Fibroblast of the conjunctiva (primary cell): ENCODE results near the gene CACNA2D4.
"Not testable (repeated sequence)": the region's sequence is repeated elsewhere in the genome, so short reads cannot be mapped to it uniquely, and the experiment has no call there.

Experiments used
- DNase-seq: peaks from one replicate; pipeline ENCODE4 v3.0.0-alpha.2; 2010; ENCODE audit warnings: low read depth

CACNA2D4 gene, protein sequence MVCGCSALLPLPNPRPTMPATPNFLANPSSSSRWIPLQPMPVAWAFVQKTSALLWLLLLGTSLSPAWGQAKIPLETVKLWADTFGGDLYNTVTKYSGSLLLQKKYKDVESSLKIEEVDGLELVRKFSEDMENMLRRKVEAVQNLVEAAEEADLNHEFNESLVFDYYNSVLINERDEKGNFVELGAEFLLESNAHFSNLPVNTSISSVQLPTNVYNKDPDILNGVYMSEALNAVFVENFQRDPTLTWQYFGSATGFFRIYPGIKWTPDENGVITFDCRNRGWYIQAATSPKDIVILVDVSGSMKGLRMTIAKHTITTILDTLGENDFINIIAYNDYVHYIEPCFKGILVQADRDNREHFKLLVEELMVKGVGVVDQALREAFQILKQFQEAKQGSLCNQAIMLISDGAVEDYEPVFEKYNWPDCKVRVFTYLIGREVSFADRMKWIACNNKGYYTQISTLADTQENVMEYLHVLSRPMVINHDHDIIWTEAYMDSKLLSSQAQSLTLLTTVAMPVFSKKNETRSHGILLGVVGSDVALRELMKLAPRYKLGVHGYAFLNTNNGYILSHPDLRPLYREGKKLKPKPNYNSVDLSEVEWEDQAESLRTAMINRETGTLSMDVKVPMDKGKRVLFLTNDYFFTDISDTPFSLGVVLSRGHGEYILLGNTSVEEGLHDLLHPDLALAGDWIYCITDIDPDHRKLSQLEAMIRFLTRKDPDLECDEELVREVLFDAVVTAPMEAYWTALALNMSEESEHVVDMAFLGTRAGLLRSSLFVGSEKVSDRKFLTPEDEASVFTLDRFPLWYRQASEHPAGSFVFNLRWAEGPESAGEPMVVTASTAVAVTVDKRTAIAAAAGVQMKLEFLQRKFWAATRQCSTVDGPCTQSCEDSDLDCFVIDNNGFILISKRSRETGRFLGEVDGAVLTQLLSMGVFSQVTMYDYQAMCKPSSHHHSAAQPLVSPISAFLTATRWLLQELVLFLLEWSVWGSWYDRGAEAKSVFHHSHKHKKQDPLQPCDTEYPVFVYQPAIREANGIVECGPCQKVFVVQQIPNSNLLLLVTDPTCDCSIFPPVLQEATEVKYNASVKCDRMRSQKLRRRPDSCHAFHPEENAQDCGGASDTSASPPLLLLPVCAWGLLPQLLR

GRCh38 chr12:1918081-1918883, at the start of gene CACNA2D4:
Gene CACNA2D4, minus strand, starts transcription at chr12:1918652. Its CDS starts 179 bp downstream, at chr12:1918473.
- no peak for DNase-seq

DNA sequence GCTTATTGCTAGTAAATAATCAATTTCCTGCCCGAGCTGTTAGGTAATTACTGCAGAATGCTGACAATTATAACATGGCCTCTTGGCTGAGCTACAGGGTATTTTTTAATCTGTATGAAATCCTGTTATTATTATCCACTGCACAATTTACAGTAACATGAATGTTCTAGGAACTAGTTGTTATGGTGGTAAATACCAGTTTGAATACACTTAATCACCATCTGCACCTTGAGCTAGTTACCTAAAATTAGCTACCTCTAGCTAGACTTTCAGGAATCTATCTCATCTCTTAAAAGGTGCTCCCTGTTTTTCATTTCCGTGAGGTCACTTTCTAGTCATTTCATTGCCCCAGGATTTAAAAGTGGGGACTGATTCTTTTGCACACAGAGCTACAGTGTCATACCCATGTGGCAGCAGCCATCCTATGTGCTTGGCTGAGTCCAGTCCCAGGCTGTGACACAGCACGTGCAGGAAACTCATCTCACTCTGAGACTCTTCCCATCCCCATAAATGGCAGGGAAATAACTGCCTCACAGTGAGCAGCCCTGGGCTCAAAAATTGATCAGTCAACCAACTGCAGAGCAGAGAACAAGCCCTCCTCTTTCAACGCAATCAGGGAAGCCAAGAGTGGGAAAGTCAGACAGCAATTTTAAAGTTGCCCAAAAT, 48.2 kb upstream of the CACNA2D4 start:
- no peak for DNase-seq

- DNase-seq = no peak
Measured at GRCh38 chr12:1965916-1966315, 47.5 kb upstream of the CACNA2D4 start.

DNA sequence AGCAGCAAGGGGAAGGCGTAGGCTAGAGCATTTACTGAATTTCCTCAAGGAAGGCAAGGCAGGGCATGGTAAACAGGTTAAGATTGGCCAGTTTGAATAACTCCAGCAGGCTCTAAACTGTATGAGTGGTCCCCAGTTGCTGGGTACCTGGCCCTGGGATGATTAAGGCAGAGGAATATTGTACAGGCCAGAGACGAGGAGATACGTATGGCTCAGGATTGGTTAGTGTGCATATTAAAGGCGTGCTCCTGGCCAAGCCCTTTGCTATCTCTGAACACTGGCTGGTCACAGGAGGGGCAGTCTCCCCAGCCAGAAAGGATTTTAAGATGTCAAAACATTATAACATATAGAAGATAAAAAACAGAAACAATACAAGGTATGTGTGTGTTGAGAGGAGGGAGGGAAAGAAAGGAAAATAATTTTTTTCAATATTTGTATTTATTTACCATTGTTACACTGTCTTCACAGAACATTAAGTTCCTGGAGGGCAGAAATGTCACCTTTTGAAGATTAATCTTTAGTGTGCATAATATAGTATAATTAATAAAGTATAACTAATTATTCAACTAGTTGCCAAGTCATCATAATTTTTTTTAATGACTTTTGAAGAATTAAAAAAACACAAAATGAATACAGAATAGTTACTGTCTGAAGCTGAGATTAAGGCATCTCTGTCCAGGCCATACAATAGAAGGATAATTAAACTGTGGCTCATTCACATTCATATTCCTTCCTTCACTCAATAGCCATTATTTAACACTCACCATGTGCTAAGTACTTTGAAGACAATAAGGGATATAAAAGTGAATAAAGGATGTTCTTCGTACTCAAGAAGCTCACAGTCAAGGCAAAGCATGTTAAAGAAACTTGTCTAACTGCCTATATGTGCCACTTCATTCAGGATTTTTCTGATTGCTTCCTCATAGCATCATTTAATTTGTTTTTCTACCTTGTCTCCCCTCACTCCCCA, 43.9 kb upstream of the CACNA2D4 start:
- DNase-seq = no peak

DNA sequence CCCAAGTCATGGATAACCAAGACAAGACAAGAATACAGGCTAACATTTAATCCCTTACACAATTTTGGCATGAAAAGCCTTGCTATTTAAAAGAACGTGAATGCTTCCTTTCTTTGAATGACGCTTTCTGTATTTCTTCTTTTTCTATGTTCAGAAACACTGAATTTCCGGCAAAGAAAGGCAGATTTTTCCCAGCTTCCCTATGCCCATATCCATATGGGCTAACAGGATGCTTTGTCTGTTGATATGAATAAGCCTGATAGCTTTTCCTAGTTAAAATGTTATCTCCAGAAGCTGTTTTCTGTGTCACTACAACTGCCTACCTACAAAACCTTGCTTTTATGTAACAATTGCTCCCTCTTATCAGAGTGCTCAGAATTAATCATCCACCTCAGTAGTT, 38.3 kb upstream of the CACNA2D4 start:
- no peak for DNase-seq

DNA sequence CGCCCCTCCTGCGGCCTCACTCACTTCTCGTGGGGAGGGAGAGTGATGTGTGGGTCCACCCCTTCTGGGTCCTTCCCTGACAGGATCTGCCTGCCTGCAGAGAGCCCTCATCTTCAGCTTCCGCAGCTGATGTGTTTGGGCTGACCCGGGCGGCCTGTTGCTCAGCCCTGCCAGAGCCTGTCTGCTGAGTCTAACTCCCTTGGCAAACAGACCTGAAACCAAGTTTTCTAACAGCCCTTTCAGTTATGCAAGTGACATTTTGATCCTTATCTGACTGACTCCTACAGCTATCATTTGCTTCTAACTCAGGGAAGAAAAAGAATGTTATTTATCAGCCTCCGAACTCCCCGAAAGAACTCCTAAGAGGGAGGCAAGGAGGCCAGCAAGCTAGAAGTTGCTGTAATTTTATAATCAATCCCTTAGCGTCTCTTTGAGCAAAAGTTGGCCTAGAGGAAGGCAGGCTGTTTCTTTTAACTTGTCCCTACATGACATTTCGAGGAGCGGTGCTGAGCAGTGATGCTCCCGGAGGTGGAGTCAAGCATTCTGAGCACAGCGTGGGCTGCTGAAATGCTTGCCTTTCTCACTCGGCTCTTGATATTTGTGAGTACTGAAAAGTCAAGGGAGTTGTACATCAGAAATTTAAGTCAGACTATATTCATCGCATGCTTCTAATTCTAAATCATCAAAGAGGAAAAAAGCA, 31.5 kb upstream of the CACNA2D4 start:
- no peak for DNase-seq

DNA sequence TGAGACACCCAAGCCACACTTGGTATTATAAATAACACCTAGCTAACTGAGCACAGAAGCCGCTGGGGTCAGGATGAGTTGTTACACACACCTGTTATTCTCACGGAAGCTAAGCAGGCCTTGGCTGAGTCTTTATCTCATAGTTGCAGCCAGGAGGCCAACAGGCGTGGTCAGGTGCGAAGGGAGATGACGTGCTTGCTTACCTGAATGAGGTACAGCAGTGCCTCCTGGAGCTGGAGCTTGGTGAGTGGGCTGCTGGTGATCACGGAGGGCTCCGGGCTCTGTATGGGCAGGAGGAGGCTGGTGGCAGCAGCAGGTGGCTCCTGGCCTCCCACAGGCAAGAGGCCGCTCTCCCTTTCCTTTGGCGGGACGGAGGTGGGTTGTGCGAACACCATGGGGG, 30.4 kb upstream of the CACNA2D4 start:
- no peak for DNase-seq

DNA sequence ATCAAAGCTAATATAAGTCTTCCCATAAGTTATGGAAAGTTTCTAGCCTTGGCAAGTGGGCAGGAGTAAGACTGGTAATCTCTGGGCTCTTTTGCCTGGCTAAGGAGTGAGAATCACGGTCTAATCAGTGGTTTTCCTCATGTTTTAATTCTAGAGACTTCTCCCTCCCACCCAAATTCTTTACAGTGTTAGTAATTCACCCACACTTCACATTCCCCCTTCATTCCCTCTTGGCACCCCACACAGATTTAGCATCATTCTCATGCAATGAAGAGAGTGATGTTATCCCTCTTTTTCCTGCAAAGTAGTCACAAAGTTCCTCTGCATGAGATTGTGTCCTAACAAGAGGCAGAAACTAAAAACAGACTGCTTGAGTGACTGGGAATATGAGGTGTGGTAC, 28.6 kb upstream of the CACNA2D4 start:
- DNase-seq = no peak

GRCh38 chr12:1946296-1946695, 27.8 kb upstream of the CACNA2D4 start:
- no peak for DNase-seq

- DNase-seq = not testable (repeated sequence)
Measured at GRCh38 chr12:1945502-1945901, 27.1 kb upstream of the CACNA2D4 start.

- DNase-seq = peak; percentile 73
Measured at GRCh38 chr12:1939801-1940607, 21.6 kb upstream of the CACNA2D4 start.

DNA sequence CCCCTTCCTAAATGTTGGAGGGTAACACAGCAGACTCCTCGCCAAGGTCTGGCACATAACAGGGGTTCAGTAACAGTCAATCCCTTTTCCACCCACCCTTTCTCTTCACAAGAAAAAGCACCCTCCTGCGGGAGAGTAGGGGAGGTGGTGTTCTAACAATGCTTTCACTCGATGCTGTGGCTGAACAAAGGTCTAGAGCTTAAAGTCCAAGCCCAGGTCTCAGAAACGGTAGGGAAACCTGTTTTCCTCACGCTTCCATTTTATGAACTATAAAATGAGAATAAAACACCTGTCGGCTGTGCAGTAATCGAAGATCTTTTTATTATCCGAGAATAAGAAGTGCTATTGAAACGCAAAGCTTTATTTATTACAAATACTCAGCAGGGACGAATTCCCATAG, 20.9 kb upstream of the CACNA2D4 start:
- DNase-seq = no peak

GRCh38 chr12:1937481-1938224, 19.2 kb upstream of the CACNA2D4 start:
- no peak for DNase-seq

DNA sequence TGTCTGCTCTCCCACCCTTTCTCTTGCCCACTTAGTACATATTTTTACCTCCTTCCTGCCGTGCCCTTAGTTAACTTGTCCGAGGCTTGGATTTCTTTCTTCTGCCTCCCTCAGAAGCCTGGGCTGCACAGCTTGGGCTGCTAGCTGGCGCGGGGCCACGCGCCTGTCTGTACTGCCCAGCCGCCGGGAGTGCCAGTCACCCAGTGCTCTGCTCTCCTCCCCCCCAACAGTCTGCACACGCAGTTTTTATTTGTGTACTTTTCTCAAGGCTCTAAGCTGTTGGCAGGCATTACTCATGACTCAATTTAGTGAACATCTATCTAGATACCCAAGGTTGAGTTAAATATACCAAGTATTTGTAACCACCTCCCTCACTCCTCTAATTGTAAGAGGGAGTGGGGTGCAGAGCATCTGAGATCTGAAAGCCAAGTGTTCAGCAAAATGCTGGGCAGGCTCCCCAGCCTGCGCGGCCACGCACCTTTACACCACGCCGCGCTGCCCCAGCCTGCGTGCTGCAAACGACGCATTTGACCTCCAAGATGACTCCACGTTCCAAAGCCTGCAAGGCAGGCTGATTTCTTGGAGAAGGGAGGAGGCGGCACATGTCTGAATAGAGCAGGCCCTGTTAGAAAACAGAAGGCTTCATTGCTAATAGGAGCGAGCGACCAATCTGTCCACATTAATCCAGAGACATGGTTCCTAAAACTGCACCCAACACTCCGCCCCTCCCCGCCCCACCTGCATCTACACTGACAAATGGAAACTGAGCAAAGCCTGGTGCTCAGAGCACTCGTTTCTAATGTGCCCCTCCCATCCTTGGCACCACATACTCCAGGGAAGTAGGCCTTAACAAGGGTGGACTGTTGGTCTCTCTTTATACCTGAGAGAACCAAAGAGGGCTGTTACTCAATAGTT, 18.2 kb upstream of the CACNA2D4 start:
- peak; percentile 54 for DNase-seq

- DNase-seq = no peak
Measured at GRCh38 chr12:1935700-1936378, 17.4 kb upstream of the CACNA2D4 start.

DNA sequence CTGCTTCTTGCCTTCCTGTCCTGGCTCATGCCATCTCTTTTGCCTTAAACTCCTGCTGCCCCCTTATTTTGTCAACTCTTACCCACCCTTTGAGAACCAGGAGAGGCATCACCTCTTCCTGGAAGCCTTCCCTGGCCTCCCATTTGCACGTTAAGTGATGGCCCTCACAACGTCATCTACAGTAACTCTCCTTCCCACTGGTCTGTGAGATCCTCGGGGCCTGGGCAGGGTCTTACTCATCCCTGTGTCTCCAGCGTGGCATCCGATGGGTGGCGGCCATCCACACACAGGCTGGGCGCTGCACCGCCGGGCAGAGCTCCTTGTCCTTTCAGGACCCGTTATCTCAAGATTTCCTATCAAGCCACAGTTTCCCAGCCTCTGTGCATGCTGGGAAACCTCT, 16.8 kb upstream of the CACNA2D4 start:
- DNase-seq = no peak
